ENCODE results near the gene RDX.
"Not testable (repeated sequence)": the region's sequence is repeated elsewhere in the genome, so short reads cannot be mapped to it uniquely, and the experiment has no call there.

Gene RDX

GRCh38 chr11:110305169-110306018, 9.0 kb upstream of the RDX start:
- no peak for DNase-seq

- no peak for DNase-seq
Observed at GRCh38 chr11:110303414-110303826, 7.0 kb upstream of the RDX start.

- DNase-seq = no peak
Observed at GRCh38 chr11:110301577-110301976, 5.2 kb upstream of the RDX start.

GRCh38 chr11:110301032-110301431, 4.6 kb upstream of the RDX start:
- no peak for DNase-seq

GRCh38 chr11:110299006-110299785, 2.8 kb upstream of the RDX start:
- DNase-seq = no peak

GRCh38 chr11:110298301-110298765, 1.9 kb upstream of the RDX start:
- no peak for DNase-seq

GRCh38 chr11:110297726-110298300, 1.4 kb upstream of the RDX start:
- no peak for DNase-seq

GRCh38 chr11:110297076-110297725, 787 bp upstream of the RDX start:
- no peak for DNase-seq

GRCh38 chr11:110295531-110296225, 736 bp downstream of the RDX start:
- DNase-seq = no peak

- DNase-seq = no peak
Observed at GRCh38 chr11:110295086-110295485, 1.3 kb downstream of the RDX start.

GRCh38 chr11:110294509-110294908, 1.9 kb downstream of the RDX start:
- no peak for DNase-seq

GRCh38 chr11:110293389-110293788, 3.0 kb downstream of the RDX start:
- DNase-seq = no peak

- DNase-seq = not testable (repeated sequence)
Observed at GRCh38 chr11:110292146-110292545, 4.3 kb downstream of the RDX start.

GRCh38 chr11:110290591-110291334, 5.7 kb downstream of the RDX start:
- DNase-seq = no peak

- no peak for DNase-seq
Observed at GRCh38 chr11:110289472-110289871, 6.9 kb downstream of the RDX start.

- no peak for DNase-seq
Observed at GRCh38 chr11:110287537-110287936, 8.9 kb downstream of the RDX start.

- DNase-seq = no peak
Observed at GRCh38 chr11:110286298-110287040, 9.9 kb downstream of the RDX start.

GRCh38 chr11:110283862-110284261, 12.6 kb downstream of the RDX start:
- DNase-seq = no peak

- not testable (repeated sequence) for DNase-seq
Observed at GRCh38 chr11:110280595-110280994, 15.8 kb downstream of the RDX start.

GRCh38 chr11:110279881-110280280, 16.5 kb downstream of the RDX start:
- DNase-seq = no peak

GRCh38 chr11:110272919-110273318, 23.5 kb downstream of the RDX start:
- no peak for DNase-seq

Measured in NCI-H1694 (cell line).